ENCODE results near the gene COMMD1.

DNA sequence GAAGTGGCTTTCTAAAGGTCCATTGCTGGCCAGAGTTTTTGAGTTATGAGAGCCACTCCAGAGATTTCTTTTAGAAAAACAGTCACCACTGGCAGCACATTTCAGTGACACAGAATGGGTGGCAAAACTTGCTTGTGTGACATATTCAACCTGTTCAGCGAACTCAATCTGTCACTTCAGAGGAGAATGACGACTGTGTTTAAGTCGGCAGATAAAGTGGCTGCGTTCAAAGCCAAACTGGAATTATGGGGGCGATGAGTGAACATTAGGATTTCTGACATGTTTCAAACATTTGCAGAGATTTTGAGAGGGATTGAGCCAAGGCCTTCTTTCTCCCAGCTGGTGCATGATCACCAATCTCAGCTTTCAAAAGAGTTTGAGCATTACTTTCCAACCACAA is 150.9 kb downstream of the COMMD1 start:
- TF ChIP-seq MAFK (IDR thresholded peaks at IDR 0.05; ENCODE audit: partially characterized antibody) (no peak), EP300 (IDR thresholded peaks at IDR 0.05) (no peak), CHD2 (IDR thresholded peaks at IDR 0.05; ENCODE audit: low read length, partially characterized antibody) (no peak), MAZ (IDR thresholded peaks at IDR 0.05; ENCODE audit: borderline replicate concordance, low read depth, low read length) (no peak), CEBPB (IDR thresholded peaks at IDR 0.05) (no peak), TP53 (CRISPR knock-in tag; IDR thresholded peaks at IDR 0.05) (no peak), RAD21 (conservative IDR thresholded peaks at IDR 0.05 in 1 of 2, IDR thresholded peaks at IDR 0.05 in 1 of 2) (no peak)
- TF ChIP-seq, protein P1, sequence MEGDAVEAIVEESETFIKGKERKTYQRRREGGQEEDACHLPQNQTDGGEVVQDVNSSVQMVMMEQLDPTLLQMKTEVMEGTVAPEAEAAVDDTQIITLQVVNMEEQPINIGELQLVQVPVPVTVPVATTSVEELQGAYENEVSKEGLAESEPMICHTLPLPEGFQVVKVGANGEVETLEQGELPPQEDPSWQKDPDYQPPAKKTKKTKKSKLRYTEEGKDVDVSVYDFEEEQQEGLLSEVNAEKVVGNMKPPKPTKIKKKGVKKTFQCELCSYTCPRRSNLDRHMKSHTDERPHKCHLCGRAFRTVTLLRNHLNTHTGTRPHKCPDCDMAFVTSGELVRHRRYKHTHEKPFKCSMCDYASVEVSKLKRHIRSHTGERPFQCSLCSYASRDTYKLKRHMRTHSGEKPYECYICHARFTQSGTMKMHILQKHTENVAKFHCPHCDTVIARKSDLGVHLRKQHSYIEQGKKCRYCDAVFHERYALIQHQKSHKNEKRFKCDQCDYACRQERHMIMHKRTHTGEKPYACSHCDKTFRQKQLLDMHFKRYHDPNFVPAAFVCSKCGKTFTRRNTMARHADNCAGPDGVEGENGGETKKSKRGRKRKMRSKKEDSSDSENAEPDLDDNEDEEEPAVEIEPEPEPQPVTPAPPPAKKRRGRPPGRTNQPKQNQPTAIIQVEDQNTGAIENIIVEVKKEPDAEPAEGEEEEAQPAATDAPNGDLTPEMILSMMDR (IDR thresholded peaks at IDR 0.05): no peak
- TF ChIP-seq, protein P2, sequence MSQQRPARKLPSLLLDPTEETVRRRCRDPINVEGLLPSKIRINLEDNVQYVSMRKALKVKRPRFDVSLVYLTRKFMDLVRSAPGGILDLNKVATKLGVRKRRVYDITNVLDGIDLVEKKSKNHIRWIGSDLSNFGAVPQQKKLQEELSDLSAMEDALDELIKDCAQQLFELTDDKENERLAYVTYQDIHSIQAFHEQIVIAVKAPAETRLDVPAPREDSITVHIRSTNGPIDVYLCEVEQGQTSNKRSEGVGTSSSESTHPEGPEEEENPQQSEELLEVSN (IDR thresholded peaks at IDR 0.05; ENCODE audit: borderline replicate concordance, low read depth): no peak
